HG03103 (cell line): ENCODE measurements around the gene TRIM73.
A peak's percentile ranks its signal among the peaks of the same experiment; 100 is the strongest.
"Not testable (repeated sequence)": the region's sequence is repeated elsewhere in the genome, so short reads cannot be mapped to it uniquely, and the experiment has no call there.

Experiments used
- ATAC-seq: cut with Tn5 transposase; IDR thresholded peaks from one replicate; pipeline ENCODE4 v1.9.1; 2021; ENCODE audit warnings: low read depth; ENCODE audit not compliant: unreplicated experiment

TRIM73 gene

DNA sequence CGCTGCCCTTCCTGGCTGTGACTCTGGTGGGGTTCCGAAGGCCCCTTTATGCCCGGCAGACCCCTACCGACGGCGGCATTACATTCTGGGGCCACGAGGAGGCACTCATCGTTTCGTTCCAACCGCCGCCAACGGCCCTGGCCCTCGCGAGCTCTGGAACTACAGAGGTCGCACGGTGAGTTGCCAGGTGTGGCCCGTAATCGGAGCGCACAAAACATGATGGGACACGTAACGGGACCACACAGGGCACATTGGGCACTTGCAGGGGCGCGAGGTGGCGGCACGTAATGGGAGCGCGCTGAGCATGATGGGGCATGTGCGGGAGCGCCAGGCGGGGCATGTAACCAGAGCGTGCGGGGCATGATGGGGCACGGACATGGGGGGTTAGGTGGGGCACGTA lies at the start of gene TRIM73:
Gene TRIM73 (plus strand): TSS at position 301 of the 400 bp plus-strand sequence. CDS start 3,305 bp downstream, outside the sequence.
- not testable (repeated sequence) for ATAC-seq

DNA sequence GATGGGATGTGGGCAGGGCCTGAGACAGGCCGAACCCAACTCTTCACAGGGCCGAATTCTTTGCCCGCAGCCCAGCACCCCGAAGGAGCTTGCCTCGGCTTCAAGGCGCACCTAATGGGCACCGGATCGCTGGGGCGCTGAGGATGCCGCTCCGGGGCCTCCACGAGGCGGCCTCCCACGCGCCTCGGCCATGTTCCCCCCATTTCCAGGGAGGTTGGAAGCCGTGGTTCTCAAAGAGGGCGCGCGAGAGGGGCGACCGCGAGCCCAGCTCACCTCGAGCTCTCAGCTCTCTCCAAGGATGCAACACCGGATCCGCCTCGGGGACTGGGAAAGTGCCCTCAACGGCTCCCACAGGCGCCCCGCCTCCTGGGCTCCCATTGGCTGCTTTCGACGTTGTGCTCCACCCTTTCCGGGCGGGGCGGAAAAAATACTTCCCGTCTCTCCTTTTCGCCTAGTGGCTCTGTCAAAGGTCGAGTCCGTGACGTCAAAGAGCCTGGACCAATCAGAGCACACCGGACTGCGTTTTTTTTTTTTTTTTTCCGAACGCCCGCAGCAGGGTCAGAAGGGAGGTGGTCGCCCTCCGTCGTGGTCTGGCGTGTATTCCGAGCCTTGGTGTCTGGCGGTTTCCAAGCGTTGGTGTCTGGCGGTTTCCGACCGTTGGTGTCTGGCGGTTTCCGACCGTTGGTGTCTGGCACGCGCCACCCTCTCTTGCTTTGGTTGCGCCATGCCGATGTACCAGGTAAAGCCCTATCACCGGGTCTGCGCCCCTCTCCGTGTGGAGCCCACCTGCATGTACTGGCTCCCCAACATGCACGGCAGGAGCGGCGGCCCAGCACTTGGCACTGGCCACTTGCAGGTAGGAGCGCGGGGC lies 36.5 kb upstream of the TRIM73 start:
- not testable (repeated sequence) for ATAC-seq

DNA sequence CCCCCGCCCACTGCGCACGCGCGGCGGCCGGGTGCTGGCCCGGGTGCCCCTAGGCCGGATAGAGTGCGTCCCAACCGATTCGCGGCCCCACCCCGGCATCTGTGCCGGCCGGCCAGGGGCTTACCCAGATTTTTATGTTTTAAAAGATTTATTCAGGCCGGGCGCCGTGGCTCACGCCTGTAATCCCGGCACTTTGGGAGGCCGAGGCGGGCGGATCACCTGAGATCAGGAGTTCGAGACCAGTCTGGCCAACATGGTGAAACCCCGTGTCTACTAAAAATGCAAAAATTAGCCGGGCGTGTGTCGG lies 35.9 kb upstream of the TRIM73 start:
- ATAC-seq: not testable (repeated sequence)

DNA sequence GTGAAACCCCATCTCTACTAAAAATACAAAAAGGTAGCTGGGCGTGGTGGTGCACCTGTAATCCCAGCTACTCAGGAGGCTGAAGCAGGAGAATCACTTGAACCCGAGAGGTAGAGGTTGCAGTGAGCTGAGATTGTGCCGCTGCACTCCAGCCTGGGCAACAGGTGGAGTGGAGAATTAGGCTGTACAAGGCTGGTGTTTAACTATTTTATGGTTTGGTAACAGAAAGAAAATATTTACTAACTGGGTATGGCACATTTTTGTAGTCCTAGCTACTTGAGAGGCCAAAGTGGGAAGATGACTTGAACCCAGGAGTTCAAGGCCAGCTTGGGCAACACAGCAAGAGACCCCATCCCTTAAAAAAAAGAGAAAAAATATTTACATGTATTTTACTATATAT lies 31.4 kb upstream of the TRIM73 start:
- ATAC-seq: not testable (repeated sequence)

DNA sequence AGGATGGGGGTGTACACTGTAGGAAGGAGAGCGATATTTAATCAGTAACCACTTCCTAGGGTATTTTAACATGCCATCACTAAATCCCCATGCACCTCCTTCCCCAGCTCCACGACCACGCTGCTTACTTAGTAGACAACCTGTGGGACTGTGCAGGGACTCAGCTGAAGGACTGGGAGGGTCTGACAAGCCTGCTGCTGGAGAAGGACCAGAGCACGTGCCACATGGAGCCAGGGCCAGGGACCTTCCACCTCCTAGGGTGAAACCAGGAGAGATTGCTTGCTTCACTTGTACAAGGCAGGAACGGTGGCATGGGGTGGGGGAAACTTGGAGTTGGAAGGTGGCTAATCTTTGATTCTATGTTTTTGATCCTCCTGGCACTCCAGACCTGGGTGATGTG lies 28.8 kb upstream of the TRIM73 start:
- not testable (repeated sequence) for ATAC-seq

DNA sequence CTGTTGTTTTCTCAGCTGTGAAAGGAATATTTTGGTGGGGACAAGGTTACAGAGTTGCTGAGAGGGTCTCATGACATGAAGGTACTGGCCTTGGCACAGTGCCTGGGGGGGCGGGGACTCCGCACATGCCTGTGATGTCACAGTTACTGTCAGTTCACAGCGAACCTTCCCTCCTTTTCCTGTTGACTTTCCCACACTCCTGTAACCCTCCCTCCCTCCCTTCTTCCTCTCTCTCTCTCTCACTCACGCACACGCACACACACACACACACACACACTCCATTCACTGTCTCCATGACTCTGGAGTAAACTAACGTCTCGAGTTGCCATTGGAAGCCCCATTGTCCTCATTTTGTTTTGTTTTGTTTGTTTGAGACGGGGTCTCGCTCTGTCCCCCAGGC lies 28.1 kb upstream of the TRIM73 start:
- ATAC-seq: not testable (repeated sequence)

DNA sequence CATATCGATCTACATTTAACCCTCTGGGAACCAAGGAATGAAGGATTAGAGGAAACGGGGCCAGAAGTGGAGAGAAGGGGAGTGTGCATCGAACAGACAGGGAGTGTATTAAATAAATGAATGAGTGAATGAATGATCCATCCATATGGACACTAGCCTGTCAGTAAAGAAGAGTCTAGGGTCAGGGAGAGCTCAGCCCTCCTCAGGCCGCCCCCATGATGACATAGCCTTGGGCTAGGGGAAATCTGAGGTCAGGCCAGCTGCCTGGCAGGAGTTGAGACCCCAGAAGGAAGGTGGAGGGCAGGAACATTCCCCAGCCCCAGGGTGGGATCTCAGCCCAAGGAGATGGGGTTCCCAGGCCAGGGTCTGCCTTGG lies 21.3 kb upstream of the TRIM73 start:
- not testable (repeated sequence) for ATAC-seq

DNA sequence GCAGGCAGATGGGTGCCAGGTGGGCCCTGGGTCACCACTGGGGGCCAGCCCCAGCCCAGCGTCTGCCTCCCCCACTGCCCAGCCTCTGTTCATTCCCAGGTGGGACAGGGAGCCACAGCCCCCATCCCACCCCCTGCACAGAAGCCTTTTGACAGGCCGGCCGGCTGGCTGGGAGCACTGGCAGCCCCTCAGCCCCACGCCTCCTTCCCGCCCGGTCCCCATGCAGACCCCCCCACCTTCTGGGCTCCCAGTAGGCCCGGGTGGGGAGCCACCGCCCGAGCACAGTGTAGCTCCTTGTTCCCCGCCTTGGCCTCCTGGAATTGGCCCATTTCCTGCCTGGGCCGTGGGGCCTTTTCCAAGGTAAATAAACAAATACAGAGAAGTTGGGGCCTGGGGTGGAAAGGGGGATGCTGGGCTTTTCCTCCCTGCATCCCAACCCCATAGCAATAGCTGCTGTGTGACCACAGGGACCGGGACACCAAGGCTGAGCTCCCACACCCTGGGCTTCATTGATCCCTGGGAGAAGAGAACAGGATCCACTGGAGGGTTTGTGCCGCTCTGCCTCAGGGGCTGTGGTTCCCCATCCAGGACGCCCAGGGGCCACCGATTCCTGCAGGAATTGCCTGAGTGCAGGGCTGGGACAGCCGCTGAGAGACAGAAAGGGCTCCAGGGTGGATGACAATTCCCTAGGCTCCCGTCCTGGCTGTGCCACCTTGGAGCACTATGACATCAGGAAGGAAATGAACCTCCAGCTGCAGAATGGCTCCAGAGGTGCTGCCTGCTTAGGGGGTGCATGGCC lies 20.7 kb upstream of the TRIM73 start:
- not testable (repeated sequence) for ATAC-seq

DNA sequence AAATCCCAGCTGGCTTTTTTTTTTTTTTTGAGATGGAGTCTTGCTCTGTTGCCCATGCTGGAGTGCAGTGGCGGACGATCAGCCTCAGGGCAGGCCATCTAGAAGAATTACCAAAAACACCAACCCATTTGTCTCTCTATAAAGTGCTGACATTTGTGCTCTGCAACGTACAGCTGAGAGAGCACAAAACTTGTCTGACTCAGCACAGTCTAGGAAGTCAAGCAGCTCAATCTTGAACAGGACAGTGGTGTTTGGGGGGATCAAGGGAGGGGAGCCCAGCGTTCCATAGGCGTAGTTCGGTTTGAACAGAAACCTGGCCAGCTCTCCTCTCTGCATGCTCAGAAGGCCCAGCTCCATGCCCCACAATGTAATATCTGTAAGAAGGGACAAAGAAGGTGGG lies 2.2 kb upstream of the TRIM73 start:
- not testable (repeated sequence) for ATAC-seq

DNA sequence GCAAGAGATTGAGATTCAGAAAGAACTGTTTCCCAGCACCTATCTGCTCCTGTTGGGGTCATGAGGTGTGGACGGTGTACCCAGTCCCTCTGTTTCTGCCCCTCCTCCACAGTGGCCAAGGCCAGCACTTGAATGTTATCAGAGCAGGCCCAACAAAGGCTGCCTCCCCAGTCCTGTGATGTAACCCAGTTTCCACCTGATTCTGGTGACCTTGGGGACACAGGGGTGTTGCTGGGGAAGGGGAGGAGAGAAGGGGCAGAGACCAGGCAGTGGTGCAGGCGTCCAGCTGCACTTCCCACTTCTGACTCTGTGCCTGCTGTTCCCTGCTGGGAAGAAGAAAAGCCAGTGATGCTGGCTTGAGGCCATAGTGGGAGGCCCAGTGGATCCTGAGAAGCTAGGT lies 2.4 kb downstream of the TRIM73 start:
- ATAC-seq: not testable (repeated sequence)

DNA sequence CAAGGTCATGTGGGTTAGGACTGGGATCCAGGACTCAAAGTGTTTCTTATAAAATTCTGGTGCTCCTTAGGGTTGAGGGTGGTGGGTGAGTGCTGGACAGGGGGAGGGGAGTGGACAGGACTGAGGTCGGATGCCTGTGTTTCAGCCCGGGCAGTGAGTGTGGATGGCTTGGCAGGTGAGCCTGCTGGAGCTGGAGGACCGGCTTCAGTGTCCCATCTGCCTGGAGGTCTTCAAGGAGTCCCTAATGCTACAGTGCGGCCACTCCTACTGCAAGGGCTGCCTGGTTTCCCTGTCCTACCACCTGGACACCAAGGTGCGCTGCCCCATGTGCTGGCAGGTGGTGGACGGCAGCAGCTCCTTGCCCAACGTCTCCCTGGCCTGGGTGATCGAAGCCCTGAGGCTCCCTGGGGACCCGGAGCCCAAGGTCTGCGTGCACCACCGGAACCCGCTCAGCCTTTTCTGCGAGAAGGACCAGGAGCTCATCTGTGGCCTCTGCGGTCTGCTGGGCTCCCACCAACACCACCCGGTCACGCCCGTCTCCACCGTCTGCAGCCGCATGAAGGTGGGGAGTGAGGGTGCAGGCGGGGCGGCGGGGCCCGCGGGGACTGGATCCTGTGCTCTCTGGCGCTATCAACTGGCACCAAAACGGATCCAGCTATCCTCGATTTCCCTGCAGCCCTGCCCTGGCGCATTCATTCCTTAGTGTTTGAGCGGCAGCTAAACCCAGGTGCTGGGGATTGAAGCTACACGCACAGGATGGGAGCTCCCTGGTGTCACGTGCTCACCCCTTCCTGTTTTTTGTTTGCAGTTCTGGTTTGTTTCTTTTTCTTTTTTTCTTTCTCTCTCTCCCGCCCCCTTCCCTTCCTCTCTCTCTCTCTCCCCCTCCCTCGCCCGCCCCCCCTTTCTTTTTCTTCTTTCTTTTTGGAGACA lies 3.6 kb downstream of the TRIM73 start:
- ATAC-seq: not testable (repeated sequence)

DNA sequence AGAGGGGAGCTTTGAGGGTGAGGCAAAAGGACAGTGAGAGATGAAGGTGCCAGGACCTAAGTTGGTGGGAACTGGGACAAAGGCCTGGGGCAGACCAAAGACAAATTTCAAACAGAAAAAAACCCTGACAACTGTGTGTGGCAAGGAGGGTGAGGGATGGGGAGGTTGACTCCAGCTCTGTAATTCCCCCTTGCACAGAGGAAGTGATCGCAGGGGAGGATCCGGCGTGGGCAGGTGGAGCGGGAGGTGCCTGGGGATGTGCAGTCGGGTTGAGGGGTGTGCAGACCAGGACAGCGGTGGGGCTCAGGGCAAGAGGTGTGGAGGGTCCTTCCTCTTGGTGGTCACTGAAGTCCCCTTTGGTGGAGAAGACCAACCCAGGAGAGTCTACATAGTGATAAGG lies 5.1 kb downstream of the TRIM73 start:
- ATAC-seq: not testable (repeated sequence)

DNA sequence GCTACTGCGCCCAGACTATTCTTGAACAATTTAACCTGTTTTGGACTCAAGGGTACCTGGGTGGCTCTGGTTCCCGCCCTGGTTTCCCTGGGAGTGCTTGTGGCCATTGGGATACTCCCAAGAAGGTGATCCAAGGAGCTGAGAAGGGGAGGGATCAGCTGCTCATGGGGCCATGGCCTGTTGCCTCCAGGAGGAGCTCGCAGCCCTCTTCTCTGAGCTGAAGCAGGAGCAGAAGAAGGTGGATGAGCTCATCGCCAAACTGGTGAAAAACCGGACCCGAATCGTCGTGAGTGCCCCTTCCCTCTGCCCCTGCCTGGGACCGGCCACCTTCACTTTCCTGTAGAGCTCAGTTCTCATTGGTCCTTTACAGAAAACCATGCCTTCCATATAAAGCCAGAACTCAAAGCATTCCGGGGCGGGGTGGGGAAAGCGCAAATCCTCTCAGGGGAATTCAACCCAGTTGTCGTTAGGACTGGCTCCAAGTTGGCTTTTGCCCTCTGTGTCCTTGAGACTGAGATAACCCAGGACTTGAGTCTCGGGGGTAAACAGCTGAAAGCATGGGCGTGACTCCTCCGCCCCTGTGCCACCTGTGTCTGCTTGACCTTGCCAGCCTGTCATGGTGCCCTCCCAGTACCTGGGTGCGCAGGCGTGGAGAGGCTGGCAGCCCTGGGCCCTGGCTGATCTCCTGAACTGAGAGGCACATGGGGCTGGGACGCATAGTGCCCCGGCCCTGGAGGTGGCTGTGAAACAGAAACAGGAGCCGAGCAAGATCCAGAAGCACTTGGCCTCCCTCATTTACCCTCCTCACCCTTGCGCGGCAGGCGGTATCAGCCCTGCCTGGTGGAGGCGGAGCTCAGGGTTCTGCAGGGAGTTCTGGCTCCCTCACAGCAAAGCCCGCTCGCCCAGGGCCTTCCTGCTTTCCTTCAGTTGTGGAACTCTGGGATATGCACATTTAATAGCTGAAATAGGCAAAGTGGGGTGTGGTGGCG lies 8.3 kb downstream of the TRIM73 start:
- not testable (repeated sequence) for ATAC-seq

DNA sequence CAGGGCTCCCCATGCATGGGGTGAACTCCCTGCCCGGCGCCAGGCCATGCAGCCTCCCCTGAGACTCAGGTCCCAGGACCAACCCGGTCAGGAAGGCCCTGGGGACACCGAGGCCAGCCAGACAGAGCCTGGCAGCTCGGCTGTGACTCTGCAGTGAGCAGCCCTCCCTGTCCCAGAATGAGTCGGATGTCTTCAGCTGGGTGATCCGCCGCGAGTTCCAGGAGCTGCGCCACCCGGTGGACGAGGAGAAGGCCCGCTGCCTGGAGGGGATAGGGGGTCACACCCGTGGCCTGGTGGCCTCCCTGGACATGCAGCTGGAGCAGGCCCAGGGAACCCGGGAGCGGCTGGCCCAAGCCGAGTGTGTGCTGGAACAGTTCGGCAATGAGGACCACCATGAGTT lies 9.2 kb downstream of the TRIM73 start:
- not testable (repeated sequence) for ATAC-seq

DNA sequence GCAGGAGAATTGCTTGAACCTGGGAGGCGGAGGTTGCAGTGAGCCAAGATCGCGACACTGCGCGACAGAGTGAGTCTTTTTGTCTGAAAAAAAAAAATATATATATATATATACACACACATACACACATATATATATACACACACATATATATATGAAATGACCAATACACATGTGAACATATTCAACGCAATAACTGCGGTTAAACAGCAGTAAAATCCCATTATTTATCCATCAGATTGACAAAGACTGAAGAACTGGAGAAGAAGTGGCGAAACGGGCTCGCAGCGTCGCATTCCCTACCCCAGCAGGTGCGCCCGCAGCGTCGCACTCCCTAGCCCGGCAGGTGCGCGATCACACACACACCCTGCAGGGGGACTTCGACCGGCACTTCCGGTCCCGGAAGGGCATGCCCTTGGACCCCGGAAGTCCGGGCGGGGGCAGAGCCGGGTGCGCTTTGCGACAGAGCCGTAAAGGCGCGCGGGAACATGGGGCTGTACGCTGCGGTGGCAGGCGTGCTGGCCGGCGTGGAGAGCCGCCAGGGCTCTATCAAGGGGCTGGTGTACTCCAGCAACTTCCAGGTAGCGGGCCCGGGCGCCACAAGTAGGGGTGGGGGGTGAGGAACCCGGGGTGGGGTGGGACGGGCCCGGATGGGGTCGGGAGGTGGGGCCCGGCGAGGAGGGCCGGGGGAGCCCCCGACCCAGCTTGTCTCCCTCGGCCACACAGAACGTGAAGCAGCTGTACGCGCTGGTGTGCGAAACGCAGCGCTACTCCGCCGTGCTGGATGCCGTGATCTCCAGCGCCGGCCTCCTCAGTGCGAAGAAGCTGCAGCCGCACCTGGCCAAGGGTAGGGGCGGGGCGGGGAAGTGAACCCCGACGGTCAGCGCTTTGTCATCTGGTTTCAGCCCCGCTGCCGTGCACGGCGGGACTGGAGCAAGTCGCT lies 14.7 kb downstream of the TRIM73 start:
- peak; percentile 86 for ATAC-seq

DNA sequence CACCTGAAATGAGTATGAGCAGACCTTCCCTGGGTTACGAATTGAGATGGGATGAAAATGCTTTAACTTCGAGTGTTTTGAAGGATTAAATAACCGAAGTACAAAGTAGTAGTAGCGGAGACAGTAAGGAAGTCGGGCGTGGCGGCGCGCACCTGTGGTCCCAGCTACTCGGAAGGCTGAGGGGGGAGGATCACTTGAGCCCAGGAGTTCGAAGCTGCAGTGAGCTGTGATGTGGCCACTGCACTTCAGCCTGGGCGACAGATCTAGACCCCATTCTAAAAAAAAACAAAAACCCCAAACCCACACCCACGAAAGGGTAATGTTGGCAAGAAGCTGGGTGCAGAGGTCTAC lies 15.4 kb downstream of the TRIM73 start:
- ATAC-seq: peak; percentile 5

DNA sequence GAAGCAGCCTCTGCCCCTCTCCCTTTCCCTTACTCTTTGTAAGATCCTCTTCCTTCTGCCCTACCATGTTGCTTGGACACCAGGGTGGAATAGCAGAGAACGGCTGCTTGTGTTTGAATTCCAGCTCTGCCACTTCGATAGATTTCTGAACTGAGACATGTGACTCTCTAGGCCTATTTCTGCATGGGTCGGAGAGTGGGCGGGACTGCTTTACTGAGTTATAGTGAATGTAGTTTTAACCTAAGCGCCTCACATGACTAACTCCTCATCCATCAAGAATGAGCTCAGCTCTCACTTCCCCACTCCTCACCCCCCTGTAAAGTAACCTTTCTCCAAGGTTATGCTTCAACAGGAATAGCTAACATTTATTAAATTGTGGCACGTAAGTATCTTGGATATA lies 18.8 kb downstream of the TRIM73 start:
- ATAC-seq: not testable (repeated sequence)

DNA sequence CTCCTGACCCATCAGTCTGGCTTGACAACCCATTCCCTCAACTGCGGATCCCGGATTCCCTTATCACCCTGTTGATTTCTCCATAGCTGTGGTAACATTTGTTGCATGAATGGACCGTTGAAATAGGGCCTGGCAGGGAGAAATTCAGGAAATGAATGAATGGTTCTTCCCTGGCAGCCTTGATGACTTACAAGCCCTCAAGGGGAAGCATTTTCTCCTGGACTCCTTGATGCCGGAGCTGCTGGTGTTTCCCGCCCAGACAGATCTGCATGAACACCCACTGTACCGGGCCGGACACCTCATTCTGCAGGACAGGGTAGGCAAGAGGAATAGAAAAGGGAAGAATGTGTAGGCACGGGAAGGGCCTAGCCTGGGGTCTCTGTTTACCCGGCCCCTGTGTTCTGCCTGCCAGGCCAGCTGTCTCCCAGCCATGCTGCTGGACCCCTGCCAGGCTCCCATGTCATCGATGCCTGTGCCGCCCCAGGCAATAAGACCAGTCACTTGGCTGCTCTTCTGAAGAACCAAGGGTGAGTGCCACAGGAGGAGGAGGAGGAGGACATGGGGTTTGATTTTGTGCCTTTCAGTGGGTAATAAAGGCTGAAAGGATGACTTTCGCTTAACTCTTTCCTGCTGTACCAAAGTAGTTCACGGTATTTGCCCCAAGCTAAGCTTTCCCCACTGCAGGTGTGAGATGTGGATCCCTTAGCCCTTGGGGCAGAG lies 19.4 kb downstream of the TRIM73 start:
- not testable (repeated sequence) for ATAC-seq
